ENCODE measurements around the gene ELAVL3. TPM values are rescaled to one million over a fixed set of nuclear protein-coding genes. Genes with fewer than 3 reads are reported as not detected.
A peak's percentile ranks its signal among the peaks of the same experiment; 100 is the strongest.

ELAVL3 gene
- total RNA-seq, 6 experiments from 2014 or later, result not detected

DNA sequence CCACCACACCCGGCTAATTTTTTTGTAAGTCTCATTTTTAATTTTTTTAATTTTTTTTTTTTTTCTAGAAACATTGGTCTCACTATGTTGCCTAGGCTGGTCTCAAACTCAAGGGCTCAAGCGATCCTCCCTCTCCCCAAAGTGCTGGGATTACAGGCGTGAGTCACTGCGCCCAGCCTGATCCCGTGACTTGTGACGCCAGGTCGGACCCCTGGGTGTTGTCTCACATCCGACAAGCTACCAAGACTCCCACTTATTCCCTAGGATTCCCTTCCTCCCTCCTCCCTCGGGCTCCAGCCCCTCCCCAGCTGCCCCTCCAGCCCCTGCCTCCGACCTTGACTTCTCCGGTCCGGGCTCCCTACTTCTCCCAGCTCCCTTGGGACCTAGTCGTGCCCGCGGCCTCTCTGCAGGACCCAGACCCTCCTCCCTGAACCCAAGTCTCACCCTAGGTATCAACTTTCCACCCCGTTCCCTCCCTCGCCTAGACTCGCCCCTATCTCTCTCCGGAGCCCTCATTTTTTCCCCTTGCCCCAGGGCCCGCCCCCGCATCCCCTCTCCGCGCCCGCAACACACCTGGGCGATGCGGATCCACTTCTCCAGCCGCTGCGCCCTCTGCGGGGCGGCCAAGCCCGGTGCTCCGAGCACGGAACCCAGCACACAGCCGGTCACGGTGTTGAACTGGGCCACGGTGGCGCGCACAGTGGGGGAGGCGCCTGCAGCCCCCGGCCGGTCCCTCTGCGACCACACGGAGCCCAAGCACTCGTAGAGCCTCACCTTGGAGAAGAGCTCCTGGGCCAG lies 74.8 kb downstream of the ELAVL3 start:
- ATAC-seq, result peak in 1 of 4 donors; percentile 34
- H3K27ac ChIP-seq, result no peak overlapping the region
- no peak for DNase-seq
- H3K4me1 ChIP-seq, result no peaks in the 10 kb centered on the region
- intact Hi-C loops (cut with DNase I), result no loop called here
- H3K27me3 ChIP-seq, result no peaks in the 10 kb centered on the region
- TF ChIP-seq, protein P1, sequence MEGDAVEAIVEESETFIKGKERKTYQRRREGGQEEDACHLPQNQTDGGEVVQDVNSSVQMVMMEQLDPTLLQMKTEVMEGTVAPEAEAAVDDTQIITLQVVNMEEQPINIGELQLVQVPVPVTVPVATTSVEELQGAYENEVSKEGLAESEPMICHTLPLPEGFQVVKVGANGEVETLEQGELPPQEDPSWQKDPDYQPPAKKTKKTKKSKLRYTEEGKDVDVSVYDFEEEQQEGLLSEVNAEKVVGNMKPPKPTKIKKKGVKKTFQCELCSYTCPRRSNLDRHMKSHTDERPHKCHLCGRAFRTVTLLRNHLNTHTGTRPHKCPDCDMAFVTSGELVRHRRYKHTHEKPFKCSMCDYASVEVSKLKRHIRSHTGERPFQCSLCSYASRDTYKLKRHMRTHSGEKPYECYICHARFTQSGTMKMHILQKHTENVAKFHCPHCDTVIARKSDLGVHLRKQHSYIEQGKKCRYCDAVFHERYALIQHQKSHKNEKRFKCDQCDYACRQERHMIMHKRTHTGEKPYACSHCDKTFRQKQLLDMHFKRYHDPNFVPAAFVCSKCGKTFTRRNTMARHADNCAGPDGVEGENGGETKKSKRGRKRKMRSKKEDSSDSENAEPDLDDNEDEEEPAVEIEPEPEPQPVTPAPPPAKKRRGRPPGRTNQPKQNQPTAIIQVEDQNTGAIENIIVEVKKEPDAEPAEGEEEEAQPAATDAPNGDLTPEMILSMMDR (IDR thresholded peaks at IDR 0.05), result no peak
- no peak for TF ChIP-seq POLR2A (IDR thresholded peaks at IDR 0.05)
- H3K9me3 ChIP-seq, result no peaks in the 10 kb centered on the region
- 55% methylated on average over 18 of the region's 44 CpGs for WGBS (ENCODE audit: insufficient coverage, low coverage, low lambda C conversion rate, missing lambda C conversion rate)
- H3K36me3 ChIP-seq, result peaks cover 0 to 5% (median 0%) of the 10 kb centered on the region in 4 donors
- H3K4me3 ChIP-seq, result no peak overlapping the region

DNA sequence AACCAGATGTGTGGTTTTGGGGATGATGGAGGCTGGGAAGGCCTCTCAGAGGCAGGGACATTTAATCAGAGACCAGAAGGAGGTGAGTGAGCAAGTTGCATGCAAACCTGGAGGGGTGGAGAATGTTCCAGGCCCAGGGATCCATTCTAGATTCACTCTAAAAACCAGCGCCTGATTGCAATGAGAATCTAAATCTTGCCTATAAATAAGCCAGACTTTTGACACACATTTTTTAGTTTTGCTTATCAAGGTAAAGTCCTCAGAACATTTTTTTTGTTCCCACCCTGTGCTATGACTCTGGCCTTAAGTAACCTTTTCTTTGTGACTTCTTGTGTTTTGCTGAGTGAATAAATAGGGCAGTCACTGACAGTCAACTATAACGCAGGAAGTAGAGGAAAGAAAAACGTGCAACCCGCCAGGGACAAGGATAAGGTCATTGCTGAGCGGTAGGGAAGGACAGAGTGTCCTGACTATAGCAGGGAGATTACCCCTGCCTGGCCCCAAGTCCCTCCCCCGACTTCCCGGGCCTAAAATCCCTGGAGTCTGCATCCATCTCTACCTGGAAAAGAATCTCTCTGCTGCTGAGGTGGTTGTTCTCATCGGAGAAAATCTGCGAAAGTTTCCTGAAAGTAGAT lies 76.1 kb downstream of the ELAVL3 start:
- TF ChIP-seq, protein P1 (IDR thresholded peaks at IDR 0.05), result no peak
- no peak for TF ChIP-seq POLR2A (IDR thresholded peaks at IDR 0.05)
- WGBS (ENCODE audit: insufficient coverage, low coverage, low lambda C conversion rate, missing lambda C conversion rate), result 43% methylated on average over 8 of the region's 9 CpGs
- Histone ChIP-seq H3K27ac (peak overlapping the region in 1 of 3 donors; percentile 37), H3K4me1 (no peaks in the 10 kb centered on the region), H3K27me3 (no peaks in the 10 kb centered on the region), H3K9me3 (no peaks in the 10 kb centered on the region), H3K36me3 (peaks cover 0 to 5% (median 0%) of the 10 kb centered on the region in 4 donors), H3K4me3 (no peak overlapping the region)
- intact Hi-C loops (cut with DNase I), result no loop called here
- ATAC-seq, result peak; percentile 71 to 90 (median 86)
- no peak for DNase-seq

DNA sequence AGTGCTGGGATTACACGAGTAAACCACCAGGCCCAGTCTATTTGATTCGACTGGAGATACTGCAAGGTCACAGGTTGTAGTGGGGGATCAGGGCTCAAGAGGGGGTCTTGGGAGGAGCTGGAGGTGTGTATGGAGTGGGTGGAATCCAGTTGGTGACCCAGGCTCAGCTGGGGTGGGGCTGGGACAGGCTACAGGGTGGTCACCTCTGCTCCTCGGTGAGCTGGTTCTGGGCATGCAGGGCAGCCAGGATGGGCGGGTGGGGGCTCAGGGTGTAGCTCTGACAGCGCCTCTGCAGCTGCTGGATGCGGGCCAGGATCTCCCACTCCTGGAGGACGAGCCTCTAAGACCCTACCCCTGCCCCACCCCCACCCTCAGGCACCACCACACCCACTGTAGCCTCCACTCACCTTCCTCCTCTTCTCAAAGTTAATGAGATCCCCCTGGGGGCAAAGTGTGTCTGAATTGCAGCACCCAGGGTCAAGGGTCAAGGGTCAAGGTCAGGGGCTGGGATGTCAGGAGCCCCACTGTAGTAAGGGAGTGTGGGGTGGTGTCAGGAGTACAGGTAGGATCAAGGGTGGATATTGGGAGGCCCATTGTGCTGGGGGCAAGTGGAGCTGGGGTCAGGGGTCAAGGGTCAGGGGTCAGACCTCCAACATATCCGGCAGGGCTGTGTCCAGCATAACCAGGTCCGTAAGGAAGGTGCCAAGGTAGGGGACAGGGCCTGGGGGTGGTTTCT lies 78.9 kb downstream of the ELAVL3 start:
- DNase-seq, result no peak
- WGBS (ENCODE audit: insufficient coverage, low coverage, low lambda C conversion rate, missing lambda C conversion rate), result 69% methylated on average over 3 of the region's 9 CpGs
- H3K4me3 ChIP-seq, result no peak overlapping the region
- H3K27me3 ChIP-seq, result no peaks in the 10 kb centered on the region
- H3K36me3 ChIP-seq, result no peaks in the 10 kb centered on the region
- no peaks in the 10 kb centered on the region for H3K4me1 ChIP-seq
- TF ChIP-seq, protein P1 (IDR thresholded peaks at IDR 0.05), result no peak
- TF ChIP-seq POLR2A (IDR thresholded peaks at IDR 0.05), result no peak
- H3K27ac ChIP-seq, result no peak overlapping the region
- H3K9me3 ChIP-seq, result no peaks in the 10 kb centered on the region
- ATAC-seq, result no peak
- intact Hi-C loops (cut with DNase I), result no loop called here

Small RNA genes within 50 kb of the gene (microRNA-seq; reads per million reads assigned to microRNA genes)
- 0 reads per million in 2 donors for gene MIR7974

Small RNA genes within 50 kb of the gene (small RNA-seq; reads per million reads assigned to genes)
- gene MIR7974 (2.1 to 2.9 reads per million in 2 experiments), gene RF00019 (0 reads per million in 2 experiments), gene RN7SL833P (0.26 to 0.39 reads per million in 2 experiments)

Other genes starting within 250 kb of the ELAVL3 start
- gene ANGPTL8, start 241.4 kb downstream of the ELAVL3 start, total RNA-seq, result 100 to 1,000 TPM in 4 of 6 experiments, 10 to 100 TPM in 2; 56.7 to 287 (median 140) TPM
- gene DOCK6, start 218.5 kb downstream of the ELAVL3 start, total RNA-seq, result 10 to 100 TPM; 19.9 to 45.9 (median 30.4) TPM
- gene TSPAN16, start 184.9 kb downstream of the ELAVL3 start, total RNA-seq, result not detected
- gene RAB3D, start 141.4 kb downstream of the ELAVL3 start, total RNA-seq, result 1 to 10 TPM; 2.7 to 4.5 (median 4.0) TPM
- gene TMEM205, start 134.8 kb downstream of the ELAVL3 start, total RNA-seq, result 100 to 1,000 TPM; 138 to 605 (median 165) TPM
- gene CCDC159, start 134.5 kb downstream of the ELAVL3 start, total RNA-seq, result 10 to 100 TPM in 5 of 6 experiments, 1 to 10 TPM in 1; 8.4 to 27.9 (median 23.4) TPM
- 10 to 100 TPM in 3 of 6 experiments, 1 to 10 TPM in 3; 6.7 to 17.5 (median 10.2) TPM for gene PLPPR2, start 125.6 kb downstream of the ELAVL3 start, total RNA-seq
- gene SWSAP1, start 106.4 kb downstream of the ELAVL3 start, total RNA-seq, result 1 to 10 TPM; 1.4 to 2.7 (median 2.3) TPM
- 1 to 10 TPM; 4.9 to 8.7 (median 7.1) TPM for gene EPOR, start 96.7 kb downstream of the ELAVL3 start, total RNA-seq
- 10 to 100 TPM in 5 of 6 experiments, 1 to 10 TPM in 1; 6.7 to 26.6 (median 19.7) TPM for gene RGL3, start 61.7 kb downstream of the ELAVL3 start, total RNA-seq
- gene ODAD3, start 45.9 kb downstream of the ELAVL3 start, total RNA-seq, result under 1 TPM; 0.21 to 0.73 (median 0.54) TPM
- gene PRKCSH, start 45.4 kb downstream of the ELAVL3 start, total RNA-seq, result 100 to 1,000 TPM; 114 to 206 (median 192) TPM
- gene ZNF653, start 24.8 kb upstream of the ELAVL3 start, total RNA-seq, result 1 to 10 TPM; 2.7 to 7.0 (median 3.9) TPM
- gene ECSIT, start 48.1 kb upstream of the ELAVL3 start, total RNA-seq, result 10 to 100 TPM; 25.0 to 45.5 (median 37.7) TPM
- gene CNN1, start 57.8 kb upstream of the ELAVL3 start, total RNA-seq, result 1 to 10 TPM in 4 of 6 experiments, under 1 TPM in 2; 0.71 to 8.5 (median 1.0) TPM
- 10 to 100 TPM; 21.9 to 33.5 (median 24.9) TPM for gene ELOF1, start 78.2 kb upstream of the ELAVL3 start, total RNA-seq
- gene ACP5, start 96.6 kb upstream of the ELAVL3 start, total RNA-seq, result 10 to 100 TPM; 10.4 to 28.5 (median 21.5) TPM
- 1 to 10 TPM; 2.7 to 5.4 (median 4.6) TPM for gene ZNF627, start 116.4 kb upstream of the ELAVL3 start, total RNA-seq